Peyer's patch (tissue), 4 donors: ENCODE measurements around the gene BCL7B. TPM values are rescaled to one million over a fixed set of nuclear protein-coding genes. Genes with fewer than 3 reads are reported as not detected.

Experiments used
- DNase-seq, 3 donors: peaks; one replicate each; pipeline ENCODE4 v3.0.0-alpha.2; 2017 to 2019
- H3K27ac ChIP-seq, 4 donors: fragments of 200-600 bp; sonication (generic); one replicate each; pipeline ENCODE4 v1.5.1; 2016 to 2019
- H3K27me3 ChIP-seq, 2 donors: fragments of 200-600 bp; sonication (generic); one replicate each; pipeline ENCODE4 v1.5.1; 2019
- H3K36me3 ChIP-seq, 3 donors: fragments of 200-600 bp; sonication (generic); one replicate each; pipeline ENCODE4 v1.5.1; 2016 to 2019
- H3K4me1 ChIP-seq, 4 donors: fragments of 200-600 bp; sonication (generic); one replicate each; pipeline ENCODE4 v1.5.1; 2016 to 2019
- H3K4me3 ChIP-seq, 4 donors: fragments of 200-600 bp; sonication (generic); 1 replicate in 3 of 4; 2 replicates in 1 of 4; pipeline ENCODE4 v1.5.1; 2016 to 2019; ENCODE audit warnings: mild to moderate bottlenecking in 1 of 4
- H3K9me3 ChIP-seq, 4 donors: fragments of 200-600 bp; sonication (generic); one replicate each; pipeline ENCODE4 v1.5.1; 2016 to 2019; ENCODE audit warnings: mild to moderate bottlenecking in 1 of 4
- POLR2A ChIP-seq, 2 donors: fragments of 450-650 bp; IDR thresholded peaks; one replicate each; pipeline ENCODE4 v1.5.1; 2017; ENCODE audit warnings: antibody characterized with exemption in 2 of 2, mild to moderate bottlenecking in 2 of 2, moderate library complexity in 2 of 2
- total RNA-seq, 4 donors: library from RNA; depleted of rRNA; stranded (reverse); fragments of >200 nt; gene quantifications; one replicate each; pipeline ENCODE4 v1.1.0, GENCODE V29; 2016
- TF ChIP-seq, protein P1 (sequence below), 6 experiments: fragments of 450-650 bp in 4 of 6; fragments of 200-600 bp in 2 of 6; sonication (generic) in 1 of 6; IDR thresholded peaks; one replicate each; pipeline ENCODE4 v1.5.1; 2017 to 2019; ENCODE audit warnings: antibody characterized with exemption in 6 of 6, mild to moderate bottlenecking in 3 of 6, moderate library complexity in 1 of 6

The BCL7B gene
- total RNA-seq, 4 donors from 2014 or later = 63.5 to 73.4 (median 70.6) TPM

DNA sequence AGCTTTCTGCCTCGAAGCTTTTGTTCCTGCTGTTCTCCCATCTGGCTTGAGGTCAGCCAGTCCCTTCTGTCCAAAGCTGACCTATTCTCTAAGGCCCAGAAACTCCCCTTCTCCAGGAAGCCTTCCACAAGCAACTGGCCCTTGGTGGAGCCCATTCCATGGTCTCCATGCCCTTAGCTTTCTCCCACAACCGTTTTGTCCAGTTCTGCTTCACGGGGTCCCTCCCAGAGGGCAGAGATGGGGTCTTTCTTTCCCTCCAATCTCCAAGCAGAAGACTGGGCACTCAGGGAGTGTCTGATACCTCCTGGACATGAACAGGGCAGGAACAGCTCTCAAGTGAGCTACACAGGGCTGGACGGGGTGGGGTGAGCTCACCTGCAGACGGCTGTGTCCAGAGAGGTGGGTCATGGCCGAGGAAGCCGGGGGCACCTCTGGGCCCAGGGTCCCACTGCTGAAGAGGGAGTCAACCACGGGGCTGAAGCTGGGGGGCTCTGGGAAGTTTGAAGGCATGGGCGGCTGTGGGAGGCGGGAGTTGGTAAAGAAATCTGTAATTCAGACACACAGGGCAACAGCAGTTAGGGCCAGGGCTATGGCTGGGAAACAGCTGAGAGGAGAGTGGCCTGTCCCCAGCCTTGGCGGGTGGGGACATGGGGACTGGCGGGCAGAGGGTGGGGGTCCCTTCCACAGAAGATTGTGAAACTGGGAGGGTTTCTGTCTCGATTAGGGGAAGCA, 41.8 kb upstream of the BCL7B start:
- H3K4me1 ChIP-seq = no peaks in the 10 kb centered on the region
- no peak overlapping the region for H3K27ac ChIP-seq
- peaks cover 0 to 9% (median 0%) of the 10 kb centered on the region in 3 donors for H3K36me3 ChIP-seq
- H3K9me3 ChIP-seq = no peaks in the 10 kb centered on the region
- H3K4me3 ChIP-seq = no peak overlapping the region
- H3K27me3 ChIP-seq = no peaks in the 10 kb centered on the region
- TF ChIP-seq, protein P1, sequence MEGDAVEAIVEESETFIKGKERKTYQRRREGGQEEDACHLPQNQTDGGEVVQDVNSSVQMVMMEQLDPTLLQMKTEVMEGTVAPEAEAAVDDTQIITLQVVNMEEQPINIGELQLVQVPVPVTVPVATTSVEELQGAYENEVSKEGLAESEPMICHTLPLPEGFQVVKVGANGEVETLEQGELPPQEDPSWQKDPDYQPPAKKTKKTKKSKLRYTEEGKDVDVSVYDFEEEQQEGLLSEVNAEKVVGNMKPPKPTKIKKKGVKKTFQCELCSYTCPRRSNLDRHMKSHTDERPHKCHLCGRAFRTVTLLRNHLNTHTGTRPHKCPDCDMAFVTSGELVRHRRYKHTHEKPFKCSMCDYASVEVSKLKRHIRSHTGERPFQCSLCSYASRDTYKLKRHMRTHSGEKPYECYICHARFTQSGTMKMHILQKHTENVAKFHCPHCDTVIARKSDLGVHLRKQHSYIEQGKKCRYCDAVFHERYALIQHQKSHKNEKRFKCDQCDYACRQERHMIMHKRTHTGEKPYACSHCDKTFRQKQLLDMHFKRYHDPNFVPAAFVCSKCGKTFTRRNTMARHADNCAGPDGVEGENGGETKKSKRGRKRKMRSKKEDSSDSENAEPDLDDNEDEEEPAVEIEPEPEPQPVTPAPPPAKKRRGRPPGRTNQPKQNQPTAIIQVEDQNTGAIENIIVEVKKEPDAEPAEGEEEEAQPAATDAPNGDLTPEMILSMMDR (IDR thresholded peaks at IDR 0.05) = no peak
- TF ChIP-seq POLR2A (IDR thresholded peaks at IDR 0.05) = no peak
- DNase-seq = no peak

DNA sequence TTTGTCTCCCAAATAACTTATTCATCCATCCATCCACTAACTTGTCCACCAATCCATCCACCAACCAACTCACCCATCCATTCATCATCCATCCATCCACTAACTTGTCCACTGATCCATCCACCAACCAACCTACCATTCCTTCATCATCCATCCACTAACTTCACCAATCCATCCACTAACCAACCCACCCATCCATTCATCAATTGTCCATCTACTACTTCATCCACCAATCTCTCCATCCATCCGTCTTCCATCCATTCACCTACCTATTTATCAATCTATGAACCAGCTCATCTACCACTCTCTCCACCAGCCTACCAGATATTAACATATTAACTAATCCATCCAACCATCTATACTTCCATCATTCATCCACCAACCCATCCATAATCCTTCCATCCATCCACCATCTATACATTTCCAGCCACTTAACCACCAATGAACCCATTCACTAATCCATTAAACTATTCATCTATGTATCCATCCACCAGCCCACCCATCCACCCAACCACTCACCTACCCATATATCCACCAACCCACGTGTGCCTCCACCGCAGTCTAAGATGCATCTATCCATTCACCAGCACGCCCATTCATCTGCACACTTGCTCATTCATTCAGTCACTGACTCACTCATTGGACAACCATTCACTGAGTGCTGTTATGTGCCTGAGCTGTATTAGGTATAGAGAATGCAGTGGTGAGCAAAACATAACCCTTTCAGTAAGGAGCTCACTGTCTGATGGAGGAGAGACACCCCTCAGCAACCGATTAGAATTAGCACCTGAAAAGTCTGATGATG, 40.7 kb upstream of the BCL7B start:
- no peaks in the 10 kb centered on the region for H3K4me1 ChIP-seq
- H3K4me3 ChIP-seq = no peak overlapping the region
- no peaks in the 10 kb centered on the region for H3K27me3 ChIP-seq
- DNase-seq = no peak
- TF ChIP-seq POLR2A (IDR thresholded peaks at IDR 0.05) = no peak
- TF ChIP-seq, protein P1 (IDR thresholded peaks at IDR 0.05) = no peak
- H3K9me3 ChIP-seq = no peaks in the 10 kb centered on the region
- peaks cover 0 to 9% (median 0%) of the 10 kb centered on the region in 3 donors for H3K36me3 ChIP-seq
- H3K27ac ChIP-seq = no peak overlapping the region

DNA sequence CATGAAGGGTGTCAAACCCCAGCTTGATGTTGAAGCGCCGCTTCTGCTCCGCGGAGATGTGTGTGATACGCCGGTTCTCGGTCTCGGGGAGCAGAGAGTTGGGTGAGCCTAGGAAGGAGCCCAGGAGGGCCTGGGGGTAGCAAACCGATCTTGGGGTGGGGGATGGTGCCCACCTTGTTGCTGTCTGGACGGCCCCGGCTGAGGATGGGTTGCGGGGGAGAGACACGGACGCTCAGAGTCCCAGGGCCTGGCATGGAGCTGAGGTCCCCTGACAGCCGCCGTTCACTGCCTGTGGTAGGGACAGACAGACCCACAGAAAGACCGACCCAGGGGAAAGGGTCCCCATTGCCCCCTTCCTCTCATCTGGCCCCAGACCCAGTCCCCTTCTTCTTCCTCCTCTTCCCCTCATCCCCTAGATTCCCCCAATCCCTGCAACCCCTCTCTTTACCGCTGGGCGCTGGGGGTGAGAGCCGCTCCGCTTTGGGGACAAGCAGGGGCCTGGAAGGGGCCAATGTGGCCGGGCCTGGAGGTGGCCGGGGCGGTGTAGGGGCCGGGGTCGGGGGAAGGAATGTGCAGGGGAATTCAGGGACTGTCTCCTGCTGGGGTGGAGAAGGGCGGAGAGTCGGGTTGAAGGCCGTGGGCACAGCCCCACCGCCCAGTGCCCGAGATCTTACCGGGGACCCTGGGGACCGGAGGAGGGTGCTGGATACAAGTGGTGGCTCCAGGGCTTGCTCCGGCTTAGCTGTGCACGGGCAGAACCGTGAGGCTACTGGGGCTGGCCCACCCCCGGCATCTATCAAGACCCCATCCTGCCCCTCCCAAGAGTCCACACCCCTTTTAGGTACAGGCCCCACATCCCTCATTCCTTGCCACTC, 38.9 kb upstream of the BCL7B start:
- Histone ChIP-seq H3K27ac (no peak overlapping the region), H3K27me3 (no peaks in the 10 kb centered on the region), H3K4me3 (no peak overlapping the region), H3K4me1 (no peaks in the 10 kb centered on the region), H3K36me3 (peaks cover 0 to 9% (median 0%) of the 10 kb centered on the region in 3 donors), H3K9me3 (no peaks in the 10 kb centered on the region)
- no peak for DNase-seq
- TF ChIP-seq POLR2A (IDR thresholded peaks at IDR 0.05) = no peak
- TF ChIP-seq, protein P1 (IDR thresholded peaks at IDR 0.05) = no peak

DNA sequence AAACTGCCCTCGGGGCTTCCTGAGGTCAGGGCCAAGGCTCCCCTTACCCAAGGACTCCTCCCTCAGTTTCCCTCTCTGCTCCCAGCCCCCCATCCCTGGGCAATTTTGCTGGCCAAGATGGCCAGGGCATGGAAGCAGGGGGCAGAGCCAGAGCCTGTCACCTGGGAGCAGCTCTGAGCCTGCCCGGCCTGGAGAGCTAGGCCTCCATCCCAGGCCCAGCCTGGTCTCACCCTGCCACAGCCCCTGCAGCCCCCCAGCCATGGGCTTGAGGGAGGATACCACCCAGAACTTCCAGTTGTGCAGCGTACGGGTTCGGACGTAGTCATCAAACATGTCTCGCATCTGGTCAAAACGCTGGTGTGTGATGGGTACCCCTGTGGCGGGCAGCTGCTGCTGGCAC, 37.9 kb upstream of the BCL7B start:
- H3K27me3 ChIP-seq = no peaks in the 10 kb centered on the region
- no peaks in the 10 kb centered on the region for H3K9me3 ChIP-seq
- H3K4me3 ChIP-seq = no peak overlapping the region
- no peak for DNase-seq
- no peaks in the 10 kb centered on the region for H3K4me1 ChIP-seq
- H3K36me3 ChIP-seq = peaks cover 0 to 9% (median 0%) of the 10 kb centered on the region in 3 donors
- TF ChIP-seq, protein P1 (IDR thresholded peaks at IDR 0.05) = no peak
- no peak for TF ChIP-seq POLR2A (IDR thresholded peaks at IDR 0.05)
- H3K27ac ChIP-seq = no peak overlapping the region
